HG02763 (cell line): ENCODE results near the gene HSPH1.

Experiments
- ATAC-seq: cut with Tn5 transposase; IDR thresholded peaks from one replicate; pipeline ENCODE4 v1.9.1; 2021; ENCODE audit warnings: mild to moderate bottlenecking, moderate library complexity; ENCODE audit not compliant: unreplicated experiment

The HSPH1 gene

GRCh38 chr13:31161557-31162150 lies at the start of gene HSPH1:
Gene HSPH1, minus strand, starts transcription at chr13:31161904. Its CDS starts 322 bp downstream, at chr13:31161582.
- peak; percentile 87 for ATAC-seq

GRCh38 chr13:31209841-31210210 lies 48.1 kb upstream of the HSPH1 start:
- ATAC-seq: no peak

- ATAC-seq: no peak
These were observed 47.6 kb upstream of the HSPH1 start for GRCh38 chr13:31209172-31209840.

GRCh38 chr13:31208559-31209122 lies 46.9 kb upstream of the HSPH1 start:
- ATAC-seq: no peak

- ATAC-seq: no peak
These were observed 46.2 kb upstream of the HSPH1 start for GRCh38 chr13:31207661-31208552.

- no peak for ATAC-seq
These were observed 42.9 kb upstream of the HSPH1 start for GRCh38 chr13:31204592-31204991.

GRCh38 chr13:31201341-31202031 lies 39.8 kb upstream of the HSPH1 start:
- ATAC-seq: no peak

- peak; percentile 12 for ATAC-seq
These were observed 38.9 kb upstream of the HSPH1 start for GRCh38 chr13:31200637-31200971.

- ATAC-seq: peak; percentile 84
These were observed 38.3 kb upstream of the HSPH1 start, which contains the start of gene B3GLCT for GRCh38 chr13:31199849-31200636. Gene B3GLCT, plus strand, starts transcription at chr13:31199975. Its CDS starts 110 bp downstream, at chr13:31200085.

- no peak for ATAC-seq
These were observed 37.8 kb upstream of the HSPH1 start for GRCh38 chr13:31199527-31199848.

GRCh38 chr13:31198519-31198918 lies 36.8 kb upstream of the HSPH1 start:
- no peak for ATAC-seq

GRCh38 chr13:31196992-31197391 lies 35.3 kb upstream of the HSPH1 start:
- no peak for ATAC-seq

- no peak for ATAC-seq
These were observed 33.9 kb upstream of the HSPH1 start for GRCh38 chr13:31195616-31196015.

GRCh38 chr13:31192306-31192705 lies 30.6 kb upstream of the HSPH1 start:
- ATAC-seq: no peak

- no peak for ATAC-seq
These were observed 30.0 kb upstream of the HSPH1 start for GRCh38 chr13:31191748-31192147.

GRCh38 chr13:31184981-31185645 lies 23.4 kb upstream of the HSPH1 start:
- no peak for ATAC-seq

GRCh38 chr13:31184451-31184850 lies 22.7 kb upstream of the HSPH1 start:
- ATAC-seq: no peak

- ATAC-seq: no peak
These were observed 21.3 kb upstream of the HSPH1 start for GRCh38 chr13:31182987-31183386.

GRCh38 chr13:31179754-31180153 lies 18.1 kb upstream of the HSPH1 start:
- no peak for ATAC-seq

GRCh38 chr13:31179241-31179640 lies 17.5 kb upstream of the HSPH1 start:
- no peak for ATAC-seq
